ENCODE results near the gene SDK1. TPM values are rescaled to one million over a fixed set of nuclear protein-coding genes. Genes with fewer than 3 reads are reported as not detected.

SDK1 gene
- total RNA-seq, 4 donors from 2014 or later = 2.5 to 12.9 (median 6.1) TPM

DNA sequence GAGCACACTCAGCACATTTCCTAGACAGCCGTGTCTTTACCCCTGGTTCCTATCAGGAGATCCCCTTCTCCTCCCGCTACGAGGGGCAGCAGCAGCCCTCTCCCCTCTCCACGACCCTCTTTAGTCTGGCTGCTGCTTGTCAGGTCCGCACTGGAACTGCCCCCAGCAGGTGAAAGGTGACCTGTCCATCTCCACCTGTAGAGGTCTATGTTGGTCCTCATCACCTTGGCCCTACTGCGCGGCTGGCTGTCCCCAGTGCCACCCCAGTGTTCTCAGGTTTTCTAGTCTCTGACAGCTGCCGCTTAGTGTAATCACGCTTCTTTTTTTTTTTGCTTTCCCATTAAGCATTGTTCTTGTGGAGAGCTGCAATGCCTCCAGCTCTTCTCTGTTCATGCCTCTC lies 545.7 kb downstream of the SDK1 start:
- H3K4me1 ChIP-seq = no peaks in the 10 kb centered on the region
- no peaks in the 10 kb centered on the region for H3K36me3 ChIP-seq
- no peak overlapping the region for H3K4me3 ChIP-seq
- no peak for DNase-seq (ENCODE audit: low spot score in 2 of 2)
- no peak overlapping the region for H3K27ac ChIP-seq
- WGBS = 94% methylated on average over 9 of the region's 9 CpGs
- peaks cover 4% of the 10 kb centered on the region for H3K27me3 ChIP-seq
- no peaks in the 10 kb centered on the region for H3K9me3 ChIP-seq
- TF ChIP-seq POLR2AphosphoS5 (IDR thresholded peaks at IDR 0.05) (no peak), POLR2A (IDR thresholded peaks at IDR 0.05) (no peak)

GRCh38 chr7:3847336-3847735 lies 546.3 kb downstream of the SDK1 start:
- WGBS = 90% methylated on average over 6 of the region's 6 CpGs
- H3K27me3 ChIP-seq = peaks cover under 1% of the 10 kb centered on the region
- no peak overlapping the region for H3K27ac ChIP-seq
- TF ChIP-seq POLR2AphosphoS5 (IDR thresholded peaks at IDR 0.05) (no peak), POLR2A (IDR thresholded peaks at IDR 0.05) (no peak), EP300 (IDR thresholded peaks at IDR 0.05) (no peak)
- TF ChIP-seq, protein P1, sequence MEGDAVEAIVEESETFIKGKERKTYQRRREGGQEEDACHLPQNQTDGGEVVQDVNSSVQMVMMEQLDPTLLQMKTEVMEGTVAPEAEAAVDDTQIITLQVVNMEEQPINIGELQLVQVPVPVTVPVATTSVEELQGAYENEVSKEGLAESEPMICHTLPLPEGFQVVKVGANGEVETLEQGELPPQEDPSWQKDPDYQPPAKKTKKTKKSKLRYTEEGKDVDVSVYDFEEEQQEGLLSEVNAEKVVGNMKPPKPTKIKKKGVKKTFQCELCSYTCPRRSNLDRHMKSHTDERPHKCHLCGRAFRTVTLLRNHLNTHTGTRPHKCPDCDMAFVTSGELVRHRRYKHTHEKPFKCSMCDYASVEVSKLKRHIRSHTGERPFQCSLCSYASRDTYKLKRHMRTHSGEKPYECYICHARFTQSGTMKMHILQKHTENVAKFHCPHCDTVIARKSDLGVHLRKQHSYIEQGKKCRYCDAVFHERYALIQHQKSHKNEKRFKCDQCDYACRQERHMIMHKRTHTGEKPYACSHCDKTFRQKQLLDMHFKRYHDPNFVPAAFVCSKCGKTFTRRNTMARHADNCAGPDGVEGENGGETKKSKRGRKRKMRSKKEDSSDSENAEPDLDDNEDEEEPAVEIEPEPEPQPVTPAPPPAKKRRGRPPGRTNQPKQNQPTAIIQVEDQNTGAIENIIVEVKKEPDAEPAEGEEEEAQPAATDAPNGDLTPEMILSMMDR (IDR thresholded peaks at IDR 0.05) = no peak
- no peaks in the 10 kb centered on the region for H3K9me3 ChIP-seq
- DNase-seq (ENCODE audit: low spot score in 2 of 2) = no peak
- H3K36me3 ChIP-seq = no peaks in the 10 kb centered on the region
- H3K4me1 ChIP-seq = no peaks in the 10 kb centered on the region
- no peak overlapping the region for H3K4me3 ChIP-seq

DNA sequence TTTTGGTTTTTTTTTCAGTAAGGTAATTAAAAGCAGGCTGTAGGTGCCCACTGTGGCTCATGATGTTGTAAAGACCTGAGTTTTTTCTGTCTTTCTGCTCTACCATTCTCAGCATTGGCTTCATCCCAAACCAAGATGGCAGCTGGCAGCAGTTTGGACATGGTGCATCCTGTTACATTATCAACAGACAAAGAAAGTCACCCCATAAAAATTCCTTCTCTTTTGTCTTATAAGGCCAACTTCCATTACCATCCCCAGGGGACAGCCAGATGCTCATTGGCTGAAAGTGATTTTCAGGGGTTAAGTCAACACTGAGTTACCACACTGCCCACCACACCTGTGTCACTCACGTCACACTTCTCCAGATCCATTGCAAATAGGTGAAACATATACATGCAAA lies 558.4 kb downstream of the SDK1 start:
- no peak for DNase-seq (ENCODE audit: low spot score in 2 of 2)
- 91% methylated on average over 1 of the region's 1 CpG for WGBS

DNA sequence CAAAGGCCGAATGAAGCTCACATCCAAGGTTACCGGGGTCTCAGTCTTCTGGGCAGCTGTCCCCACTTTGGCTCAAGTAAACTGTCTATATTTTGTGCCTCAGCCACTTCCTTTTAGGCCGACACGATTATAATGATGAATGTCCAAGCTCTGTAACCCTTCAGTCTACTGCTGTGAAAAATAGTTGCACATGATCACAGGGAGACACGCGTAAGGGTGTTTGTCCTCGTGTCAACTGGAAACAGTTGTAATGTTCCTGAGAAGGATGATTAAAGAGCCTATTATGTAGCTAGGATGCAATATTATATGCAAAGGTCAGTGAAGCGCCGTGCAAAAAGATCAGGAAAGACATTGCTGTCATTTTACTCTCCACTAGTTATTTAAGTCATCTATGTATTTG lies 559.9 kb downstream of the SDK1 start:
- no peak overlapping the region for H3K4me3 ChIP-seq
- no peak for DNase-seq (ENCODE audit: low spot score in 2 of 2)
- H3K4me1 ChIP-seq = peaks cover 20% of the 10 kb centered on the region
- TF ChIP-seq POLR2A (IDR thresholded peaks at IDR 0.05) = no peak
- no peak for TF ChIP-seq POLR2AphosphoS5 (IDR thresholded peaks at IDR 0.05)
- TF ChIP-seq, protein P1 (IDR thresholded peaks at IDR 0.05) = no peak
- TF ChIP-seq EP300 (IDR thresholded peaks at IDR 0.05) = no peak
- no peaks in the 10 kb centered on the region for H3K9me3 ChIP-seq
- no peak overlapping the region for H3K27ac ChIP-seq
- no peaks in the 10 kb centered on the region for H3K27me3 ChIP-seq
- WGBS = 84% methylated on average over 9 of the region's 9 CpGs
- H3K36me3 ChIP-seq = no peaks in the 10 kb centered on the region

More for the DNA sequence above, 558.4 kb downstream of the SDK1 start:
- H3K9me3 ChIP-seq = no peaks in the 10 kb centered on the region
- no peaks in the 10 kb centered on the region for H3K36me3 ChIP-seq
- no peaks in the 10 kb centered on the region for H3K27me3 ChIP-seq
- TF ChIP-seq, protein P1 (IDR thresholded peaks at IDR 0.05) = no peak
- no peak for TF ChIP-seq POLR2AphosphoS5 (IDR thresholded peaks at IDR 0.05)
- TF ChIP-seq POLR2A (IDR thresholded peaks at IDR 0.05) = no peak
- TF ChIP-seq EP300 (IDR thresholded peaks at IDR 0.05) = no peak
- no peak overlapping the region for H3K27ac ChIP-seq
- no peak overlapping the region for H3K4me3 ChIP-seq
- H3K4me1 ChIP-seq = peaks cover 20% of the 10 kb centered on the region

GRCh38 chr7:3861386-3861785 lies 560.3 kb downstream of the SDK1 start:
- no peaks in the 10 kb centered on the region for H3K9me3 ChIP-seq
- TF ChIP-seq POLR2AphosphoS5 (IDR thresholded peaks at IDR 0.05) (no peak), POLR2A (IDR thresholded peaks at IDR 0.05) (no peak), EP300 (IDR thresholded peaks at IDR 0.05) (no peak)
- TF ChIP-seq, protein P1 (IDR thresholded peaks at IDR 0.05) = no peak
- no peak for DNase-seq (ENCODE audit: low spot score in 2 of 2)
- H3K4me1 ChIP-seq = peaks cover 20% of the 10 kb centered on the region
- no peak overlapping the region for H3K4me3 ChIP-seq
- no peaks in the 10 kb centered on the region for H3K36me3 ChIP-seq
- no peak overlapping the region for H3K27ac ChIP-seq
- no peaks in the 10 kb centered on the region for H3K27me3 ChIP-seq
- 35% methylated on average over 1 of the region's 1 CpG for WGBS

DNA sequence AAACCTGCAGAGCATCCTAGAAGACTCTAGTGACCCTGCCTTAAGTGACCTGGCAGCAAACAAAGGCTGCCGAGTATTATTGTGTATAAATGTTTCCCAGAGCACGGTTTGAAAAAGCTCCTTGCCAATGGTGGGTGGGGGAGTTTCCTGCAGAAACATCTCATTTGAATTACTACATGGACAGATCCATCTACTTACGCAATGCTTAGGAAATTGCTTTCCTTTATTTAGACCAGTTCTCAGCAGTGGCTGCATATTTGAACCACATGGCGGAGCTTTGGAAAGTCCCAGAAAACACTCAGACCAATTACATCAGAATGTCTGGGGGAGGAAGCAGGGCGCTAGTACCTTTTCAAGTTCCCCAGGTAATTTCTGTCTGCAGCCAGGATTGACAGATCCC lies 560.9 kb downstream of the SDK1 start:
- DNase-seq (ENCODE audit: low spot score in 2 of 2) = peak; percentile 74 to 81
- Histone ChIP-seq H3K9me3 (no peaks in the 10 kb centered on the region), H3K36me3 (no peaks in the 10 kb centered on the region), H3K4me3 (no peak overlapping the region), H3K4me1 (peaks cover 20% of the 10 kb centered on the region), H3K27ac (no peak overlapping the region), H3K27me3 (no peaks in the 10 kb centered on the region)
- WGBS = 12% methylated on average over 5 of the region's 5 CpGs
- TF ChIP-seq POLR2AphosphoS5 (IDR thresholded peaks at IDR 0.05) (peak in 2 of 3 donors; percentile 65), POLR2A (IDR thresholded peaks at IDR 0.05) (no peak)
